NT2/D1 (cell line): ENCODE measurements around the gene HIPK2.

Experiments
- YY1 ChIP-seq: IDR thresholded peaks from 2 replicates; pipeline ENCODE4 v1.6.1; 2011; ENCODE audit not compliant: insufficient read length, insufficient read depth
- ZNF274 ChIP-seq: IDR thresholded peaks from 2 replicates; pipeline ENCODE4 v1.6.1; 2011; ENCODE audit warnings: mild to moderate bottlenecking, low read depth, low read length

- TF ChIP-seq YY1 (no peak), ZNF274 (no peak)
Observed at GRCh38 chr7:139647814-139648390, 129.9 kb downstream of the HIPK2 start.
